K562 (cell line): ENCODE data around the gene OR51G2. TPM values are rescaled to one million over a fixed set of nuclear protein-coding genes. Genes with fewer than 3 reads are reported as not detected.

Source experiments
- CBFA2T2 ChIP-seq: fragments of 450-650 bp; conservative IDR thresholded peaks from 2 replicates; pipeline ENCODE4 v1.6.1; 2017; ENCODE audit warnings: mild to moderate bottlenecking
- CBFA2T3 ChIP-seq: fragments of 450-650 bp; IDR thresholded peaks from 2 replicates; pipeline ENCODE4 v1.6.1; 2017
- CCNT2 ChIP-seq: IDR thresholded peaks from 2 replicates; pipeline ENCODE4 v1.6.1; 2011; ENCODE audit warnings: borderline replicate concordance, low read depth, mild to moderate bottlenecking, moderate library complexity, mixed read lengths, low read length; ENCODE audit not compliant: insufficient read length; ENCODE audit errors: extremely low read depth
- CREM ChIP-seq: IDR thresholded peaks from 2 replicates; pipeline ENCODE4 v1.6.1; 2014; ENCODE audit warnings: antibody characterized with exemption, low read depth
- DDX20 ChIP-seq: fragments of 450-650 bp; IDR thresholded peaks from 2 replicates; pipeline ENCODE4 v1.6.1; 2016; ENCODE audit warnings: missing genetic modification characterization, low read depth, mild to moderate bottlenecking, missing compliant biosample characterization, moderate library complexity
- ETS1 ChIP-seq: conservative IDR thresholded peaks from 2 replicates; pipeline ENCODE4 v1.6.1; 2011; ENCODE audit warnings: low read depth, mild to moderate bottlenecking, low read length; ENCODE audit not compliant: control insufficient read depth
- GABPB2 ChIP-seq: fragments of 250-450 bp; sonication (Bioruptor Pico); conservative IDR thresholded peaks from 2 replicates; pipeline ENCODE4 v1.5.1; 2021; ENCODE audit warnings: mild to moderate bottlenecking
- HCFC1 ChIP-seq: IDR thresholded peaks from 2 replicates; pipeline ENCODE4 v1.6.1; 2012; ENCODE audit warnings: low read depth, low read length, improper control_type of control experiment
- HDAC1 ChIP-seq, 2 experiments: fragments of 450-650 bp; IDR thresholded peaks; 2 replicates each; pipeline ENCODE4 v1.6.1; 2016 to 2017; ENCODE audit warnings: inconsistent platforms in 1 of 2, mild to moderate bottlenecking in 1 of 2, moderate library complexity in 1 of 2
- HMG20A ChIP-seq: fragments of 450-650 bp; formaldehyde crosslinking; conservative IDR thresholded peaks from 2 replicates; pipeline ENCODE4 v1.4.0; 2020; ENCODE audit warnings: mild to moderate bottlenecking, mixed read lengths
- MAFF ChIP-seq: IDR thresholded peaks from 2 replicates; pipeline ENCODE4 v1.6.1; 2012; ENCODE audit warnings: low read length, improper control_type of control experiment
- MAX ChIP-seq: sonication (generic); formaldehyde crosslinking; IDR thresholded peaks from 2 replicates; pipeline ENCODE4 v1.9.0; 2022; ENCODE audit warnings: mild to moderate bottlenecking, missing genetic modification reagents
- MBD1 ChIP-seq: fragments of 250-450 bp; sonication (Bioruptor Pico); IDR thresholded peaks from 2 replicates; pipeline ENCODE4 v1.8.0; 2022; ENCODE audit warnings: inconsistent platforms
- PRMT5 ChIP-seq: sonication (generic); formaldehyde crosslinking; IDR thresholded peaks from 2 replicates; pipeline ENCODE4 v1.5.0; 2020; ENCODE audit warnings: missing genetic modification reagents
- PRPF4 ChIP-seq: fragments of 200-400 bp; formaldehyde crosslinking; IDR thresholded peaks from one replicate; pipeline ENCODE4 v1.6.1; 2017; ENCODE audit warnings: low read length, low read depth, mild to moderate bottlenecking; ENCODE audit not compliant: insufficient read depth, poor library complexity, severe bottlenecking
- SIRT6 ChIP-seq: IDR thresholded peaks from one replicate; pipeline ENCODE4 v1.6.1; 2012; ENCODE audit warnings: low read depth, mild to moderate bottlenecking, control low read depth, inconsistent platforms, low read length, moderate library complexity
- SMARCA5 ChIP-seq: fragments of 450-650 bp; IDR thresholded peaks from 2 replicates; pipeline ENCODE4 v1.6.1; 2016
- TAF15 ChIP-seq: fragments of 200-400 bp; formaldehyde crosslinking; IDR thresholded peaks from 2 replicates; pipeline ENCODE4 v1.6.1; 2017; ENCODE audit warnings: mild to moderate bottlenecking, low read depth, low read length, moderate library complexity
- ZNF766 ChIP-seq: fragments of 200-800 bp; sonication (Bioruptor generic); conservative IDR thresholded peaks from 2 replicates; pipeline ENCODE4 v1.6.1; 2016; ENCODE audit warnings: missing genetic modification characterization, missing compliant biosample characterization
- polyA plus RNA-seq, 8 experiments: library from polyadenylated mRNA; depleted of rRNA in 4 of 8; stranded (reverse) in 5 of 8; unstranded in 3 of 8; fragments of >200 nt; fragmentation: Nextera tagmentation in 2 of 8; fragmentation: Illumina TruSeq in 1 of 8; extraction: Ambion mirVana in 2 of 8; extraction: Trizol in 1 of 8; gene quantifications; 2 replicates each; pipeline versions ENCODE4 v1.2.1 to v1.2.3, GENCODE V29; 2011 to 2014; ENCODE audit warnings: inconsistent platforms in 1 of 8, missing spikeins in 1 of 8
- total RNA-seq, 7 experiments: library from RNA; depleted of rRNA in 6 of 7; stranded (reverse); fragments of >200 nt in 6 of 7; fragmentation: Illumina TruSeq in 2 of 7; extraction: Trizol in 2 of 7; gene quantifications; 2 replicates each; pipeline versions ENCODE4 v1.2.1 to v1.2.3, GENCODE V29; 2011 to 2021; ENCODE audit warnings: low replicate concordance in 1 of 7
- TF ChIP-seq, protein P1 (sequence below): fragments of 450-650 bp; IDR thresholded peaks from 2 replicates; pipeline ENCODE4 v1.6.1; 2016
- TF ChIP-seq, protein P2 (sequence below), 2 experiments: fragments of 200-800 bp in 1 of 2; sonication (Bioruptor generic) in 1 of 2; sonication (generic) in 1 of 2; formaldehyde crosslinking in 1 of 2; IDR thresholded peaks in 1 of 2; conservative IDR thresholded peaks in 1 of 2; 2 replicates each; pipeline versions ENCODE4 v1.5.0 to v1.6.1; 2016 to 2020; ENCODE audit warnings: missing compliant biosample characterization in 1 of 2, missing genetic modification characterization in 1 of 2, missing genetic modification reagents in 1 of 2
- TF ChIP-seq, protein P3 (sequence below): fragments of 250-450 bp; sonication (Bioruptor Pico); IDR thresholded peaks from 2 replicates; pipeline ENCODE4 v1.9.0; 2021; ENCODE audit warnings: mild to moderate bottlenecking

The OR51G2 gene
- total and polyA plus RNA-seq, 9 of the 15 experiments (the other 6 are each of a cell fraction or from before 2014, with no cell fraction given) = not detected

DNA sequence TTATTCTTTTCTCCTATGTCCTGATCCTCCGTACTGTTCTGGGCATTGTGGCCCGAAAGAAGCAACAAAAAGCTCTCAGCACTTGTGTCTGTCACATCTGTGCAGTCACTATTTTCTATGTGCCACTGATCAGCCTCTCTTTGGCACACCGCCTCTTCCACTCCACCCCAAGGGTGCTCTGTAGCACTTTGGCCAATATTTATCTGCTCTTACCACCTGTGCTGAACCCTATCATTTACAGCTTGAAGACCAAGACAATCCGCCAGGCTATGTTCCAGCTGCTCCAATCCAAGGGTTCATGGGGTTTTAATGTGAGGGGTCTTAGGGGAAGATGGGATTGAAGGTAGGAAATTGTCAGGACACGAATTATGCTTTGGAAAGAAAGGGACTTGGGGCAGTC, 36.6 kb downstream of the OR51G2 start (continued):
- TF ChIP-seq SIRT6 = no peak
- TF ChIP-seq ETS1 = no peak
- no peak for TF ChIP-seq DDX20 (tag)
- TF ChIP-seq ZNF766 = no peak
- no peak for TF ChIP-seq TAF15
- TF ChIP-seq, protein P1, sequence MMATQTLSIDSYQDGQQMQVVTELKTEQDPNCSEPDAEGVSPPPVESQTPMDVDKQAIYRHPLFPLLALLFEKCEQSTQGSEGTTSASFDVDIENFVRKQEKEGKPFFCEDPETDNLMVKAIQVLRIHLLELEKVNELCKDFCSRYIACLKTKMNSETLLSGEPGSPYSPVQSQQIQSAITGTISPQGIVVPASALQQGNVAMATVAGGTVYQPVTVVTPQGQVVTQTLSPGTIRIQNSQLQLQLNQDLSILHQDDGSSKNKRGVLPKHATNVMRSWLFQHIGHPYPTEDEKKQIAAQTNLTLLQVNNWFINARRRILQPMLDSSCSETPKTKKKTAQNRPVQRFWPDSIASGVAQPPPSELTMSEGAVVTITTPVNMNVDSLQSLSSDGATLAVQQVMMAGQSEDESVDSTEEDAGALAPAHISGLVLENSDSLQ = no peak
- TF ChIP-seq MAFF = no peak
- TF ChIP-seq GABPB2 (CRISPR knock-in tag) = no peak
- TF ChIP-seq, protein P2, sequence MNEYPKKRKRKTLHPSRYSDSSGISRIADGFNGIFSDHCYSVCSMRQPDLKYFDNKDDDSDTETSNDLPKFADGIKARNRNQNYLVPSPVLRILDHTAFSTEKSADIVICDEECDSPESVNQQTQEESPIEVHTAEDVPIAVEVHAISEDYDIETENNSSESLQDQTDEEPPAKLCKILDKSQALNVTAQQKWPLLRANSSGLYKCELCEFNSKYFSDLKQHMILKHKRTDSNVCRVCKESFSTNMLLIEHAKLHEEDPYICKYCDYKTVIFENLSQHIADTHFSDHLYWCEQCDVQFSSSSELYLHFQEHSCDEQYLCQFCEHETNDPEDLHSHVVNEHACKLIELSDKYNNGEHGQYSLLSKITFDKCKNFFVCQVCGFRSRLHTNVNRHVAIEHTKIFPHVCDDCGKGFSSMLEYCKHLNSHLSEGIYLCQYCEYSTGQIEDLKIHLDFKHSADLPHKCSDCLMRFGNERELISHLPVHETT (CRISPR knock-in tag; conservative IDR thresholded peaks at IDR 0.05 in 1 of 2, IDR thresholded peaks at IDR 0.05 in 1 of 2) = no peak
- no peak for TF ChIP-seq CREM
- no peak for TF ChIP-seq PRPF4
- peak; percentile 34 for TF ChIP-seq CBFA2T3
- TF ChIP-seq HCFC1 = no peak
- TF ChIP-seq, protein P3, sequence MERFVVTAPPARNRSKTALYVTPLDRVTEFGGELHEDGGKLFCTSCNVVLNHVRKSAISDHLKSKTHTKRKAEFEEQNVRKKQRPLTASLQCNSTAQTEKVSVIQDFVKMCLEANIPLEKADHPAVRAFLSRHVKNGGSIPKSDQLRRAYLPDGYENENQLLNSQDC (CRISPR knock-in tag) = no peak
- TF ChIP-seq CCNT2 = no peak
- TF ChIP-seq HMG20A (CRISPR knock-in tag) = no peak
- no peak for TF ChIP-seq HDAC1 (IDR thresholded peaks at IDR 0.05)
- peak; percentile 27; the same call in 1 of the 2 replicates for TF ChIP-seq CBFA2T2
- no peak for TF ChIP-seq SMARCA5
- TF ChIP-seq PRMT5 (CRISPR knock-in tag) = no peak
- no peak for TF ChIP-seq MBD1 (CRISPR knock-in tag)
- no peak for TF ChIP-seq MAX (CRISPR knock-in tag)
